Left lung (tissue), 10 donors: Measurements from ENCODE around the gene AQP2. TPM values are rescaled to one million over a fixed set of nuclear protein-coding genes. Genes with fewer than 3 reads are reported as not detected.

Experiments used
- ATAC-seq: fragments of 200-7000 bp; cut with Tn5 transposase; one replicate; pipeline ENCODE4 v1.9.1; 2020; ENCODE audit warnings: moderate library complexity
- DNase-seq, 4 donors: peaks; one replicate each; pipeline ENCODE4 v3.0.0-alpha.2; 2013 to 2020
- H3K27ac ChIP-seq, 2 donors: fragments of 200-600 bp; sonication (generic) in 1 of 2; one replicate each; pipeline versions ENCODE4 v1.5.0 to v1.8.0; 2020 to 2021
- H3K27me3 ChIP-seq, 2 donors: fragments of 200-600 bp; sonication (generic) in 1 of 2; one replicate each; pipeline versions ENCODE4 v1.5.0 to v1.8.0; 2020 to 2021
- H3K36me3 ChIP-seq, 2 donors: fragments of 200-600 bp; sonication (generic) in 1 of 2; one replicate each; pipeline versions ENCODE4 v1.5.0 to v1.8.0; 2020 to 2021
- H3K4me1 ChIP-seq, 2 donors: fragments of 200-600 bp; one replicate each; pipeline ENCODE4 v1.8.0; 2021
- H3K4me3 ChIP-seq, 2 donors: fragments of 200-600 bp; sonication (generic) in 1 of 2; one replicate each; pipeline versions ENCODE4 v1.5.0 to v1.8.0; 2020 to 2021; ENCODE audit warnings: mild to moderate bottlenecking in 1 of 2
- H3K9me3 ChIP-seq, 2 donors: fragments of 200-600 bp; sonication (generic) in 1 of 2; one replicate each; pipeline versions ENCODE4 v1.5.0 to v1.8.0; 2020 to 2021
- CTCF ChIP-seq, 2 donors: fragments of 200-600 bp; sonication (generic) in 1 of 2; IDR thresholded peaks; one replicate each; pipeline versions ENCODE4 v1.5.0 to v1.8.0; 2021; ENCODE audit warnings: antibody characterized with exemption in 2 of 2
- intact Hi-C, 2 donors: fragments of 100-400 bp; cut with DNase I; formaldehyde crosslinking; loops; one replicate each; pipeline versions ENCODE4 v1.11.2 to v1.14.2; 2022
- polyA plus RNA-seq, 6 donors: library from polyadenylated mRNA; unstranded; fragments of 120-200 nt; gene quantifications; one replicate each; pipeline ENCODE4 v1.2.1, GENCODE V29; 2013; ENCODE audit not compliant: insufficient read length in 6 of 6
- total RNA-seq, 2 donors: library from RNA; stranded (reverse); fragmentation: NEBNext Ultra II Directional; extraction: Animal tissue kit (Norgen Biotek cat#: 25700); gene quantifications; one replicate each; pipeline ENCODE4 v1.2.1, GENCODE V29; 2021
- donor health status: DM: no; HTN: yes; CAD: no.
- donor health status: DM: no; HTN: no; CAD: no.

Gene AQP2
- total and polyA plus RNA-seq, 8 donors, result 0.13 to 2.0 (median 0.42) TPM; not detected in 1

DNA sequence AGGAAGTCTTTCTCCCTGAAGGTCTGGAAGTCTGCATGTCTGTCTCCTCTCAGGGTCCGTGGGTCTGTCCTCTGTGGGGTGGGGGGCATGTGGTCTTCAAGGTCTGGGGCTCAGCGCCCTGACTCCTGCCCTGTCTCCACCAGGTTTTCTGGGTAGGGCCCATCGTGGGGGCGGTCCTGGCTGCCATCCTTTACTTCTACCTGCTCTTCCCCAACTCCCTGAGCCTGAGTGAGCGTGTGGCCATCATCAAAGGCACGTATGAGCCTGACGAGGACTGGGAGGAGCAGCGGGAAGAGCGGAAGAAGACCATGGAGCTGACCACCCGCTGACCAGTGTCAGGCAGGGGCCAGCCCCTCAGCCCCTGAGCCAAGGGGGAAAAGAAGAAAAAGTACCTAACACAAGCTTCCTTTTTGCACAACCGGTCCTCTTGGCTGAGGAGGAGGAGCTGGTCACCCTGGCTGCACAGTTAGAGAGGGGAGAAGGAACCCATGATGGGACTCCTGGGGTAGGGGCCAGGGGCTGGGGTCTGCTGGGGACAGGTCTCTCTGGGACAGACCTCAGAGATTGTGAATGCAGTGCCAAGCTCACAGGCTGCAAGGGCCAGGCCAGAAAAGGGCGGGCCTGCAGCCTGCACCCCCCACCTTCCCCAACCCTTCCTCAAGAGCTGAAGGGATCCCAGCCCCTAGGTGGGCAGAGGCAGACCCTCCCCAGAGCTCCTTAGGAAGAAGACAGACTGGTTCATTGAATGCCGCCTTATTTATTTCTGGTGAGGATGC lies 14.5 kb downstream of the AQP2 start:
- ATAC-seq, result no peak
- DNase-seq, result no peak
- peaks cover 6 to 34% of the 10 kb centered on the region in 2 donors for H3K4me1 ChIP-seq
- intact Hi-C loops, result no loop called here
- H3K4me3 ChIP-seq, result no peak overlapping the region
- no peaks in the 10 kb centered on the region for H3K36me3 ChIP-seq
- no peak overlapping the region for H3K27ac ChIP-seq
- TF ChIP-seq CTCF (IDR thresholded peaks at IDR 0.05), result no peak
- H3K27me3 ChIP-seq, result peaks cover 7 to 98% of the 10 kb centered on the region in 2 donors
- no peaks in the 10 kb centered on the region for H3K9me3 ChIP-seq

DNA sequence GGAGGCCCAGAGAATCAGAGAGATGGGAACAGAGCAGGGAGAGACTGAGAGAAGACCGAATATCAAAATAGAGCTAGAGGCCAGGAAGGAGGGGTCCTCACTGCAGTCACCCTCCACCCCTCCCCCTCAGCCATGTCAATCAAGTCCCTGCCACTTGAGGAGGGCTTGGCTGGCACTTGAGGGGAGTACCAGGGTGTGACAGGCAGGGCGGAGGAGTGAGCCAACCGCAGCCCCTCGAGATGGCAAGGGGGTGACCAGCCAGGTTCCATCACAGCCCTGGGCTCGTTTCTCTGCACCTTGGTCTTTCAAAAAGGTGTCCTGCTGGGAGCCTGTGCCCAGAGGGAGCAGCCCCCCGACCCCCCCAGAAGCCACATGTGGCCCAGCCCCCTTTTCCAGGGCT lies 15.3 kb downstream of the AQP2 start:
- intact Hi-C loops, result no loop called here
- peak in 1 of 4 donors; percentile 60 for DNase-seq

GRCh38 chr12:49966511-49967041 lies 16.0 kb downstream of the AQP2 start:
- Histone ChIP-seq H3K4me1 (peaks cover 3 to 22% of the 10 kb centered on the region in 2 donors), H3K36me3 (no peaks in the 10 kb centered on the region), H3K27ac (no peak overlapping the region), H3K27me3 (peaks cover 0 to 98% of the 10 kb centered on the region in 2 donors), H3K9me3 (no peaks in the 10 kb centered on the region), H3K4me3 (no peak overlapping the region)
- DNase-seq, result no peak
- intact Hi-C loops, result no loop called here
- TF ChIP-seq CTCF (IDR thresholded peaks at IDR 0.05), result no peak
- ATAC-seq, result peak; percentile 6

More for the DNA sequence above, 15.3 kb downstream of the AQP2 start:
- peak; percentile 5 for ATAC-seq
- no peaks in the 10 kb centered on the region for H3K36me3 ChIP-seq
- no peak overlapping the region for H3K27ac ChIP-seq
- H3K27me3 ChIP-seq, result peaks cover 5 to 98% of the 10 kb centered on the region in 2 donors
- no peaks in the 10 kb centered on the region for H3K9me3 ChIP-seq
- no peak for TF ChIP-seq CTCF (IDR thresholded peaks at IDR 0.05)
- H3K4me1 ChIP-seq, result peaks cover 6 to 28% of the 10 kb centered on the region in 2 donors
- H3K4me3 ChIP-seq, result no peak overlapping the region

- peaks cover 3 to 16% of the 10 kb centered on the region in 2 donors for H3K4me1 ChIP-seq
- ATAC-seq (peak; percentile 91), DNase-seq (peak; percentile 77 to 99 (median 92))
- no peak overlapping the region for H3K27ac ChIP-seq
- H3K9me3 ChIP-seq, result no peaks in the 10 kb centered on the region
- TF ChIP-seq CTCF (IDR thresholded peaks at IDR 0.05), result peak; percentile 88 to 90
- intact Hi-C loops, result no loop called here
- H3K27me3 ChIP-seq, result peaks cover 0 to 93% of the 10 kb centered on the region in 2 donors
- H3K4me3 ChIP-seq, result peak overlapping the region; percentile 15 to 39
- H3K36me3 ChIP-seq, result no peaks in the 10 kb centered on the region
Measured at GRCh38 chr12:49967042-49967776, 16.7 kb downstream of the AQP2 start.

- Histone ChIP-seq H3K36me3 (no peaks in the 10 kb centered on the region), H3K9me3 (no peaks in the 10 kb centered on the region), H3K4me3 (peak overlapping the region; percentile 15 to 39), H3K27ac (no peak overlapping the region), H3K27me3 (peaks cover 0 to 87% of the 10 kb centered on the region in 2 donors), H3K4me1 (peaks cover 3 to 15% of the 10 kb centered on the region in 2 donors)
- TF ChIP-seq CTCF (IDR thresholded peaks at IDR 0.05), result no peak
- intact Hi-C loops, result no loop called here
- ATAC-seq (no peak), DNase-seq (no peak)
Measured at GRCh38 chr12:49967777-49968250, 17.3 kb downstream of the AQP2 start.
